ENCODE data around the gene SPP1.

DNA sequence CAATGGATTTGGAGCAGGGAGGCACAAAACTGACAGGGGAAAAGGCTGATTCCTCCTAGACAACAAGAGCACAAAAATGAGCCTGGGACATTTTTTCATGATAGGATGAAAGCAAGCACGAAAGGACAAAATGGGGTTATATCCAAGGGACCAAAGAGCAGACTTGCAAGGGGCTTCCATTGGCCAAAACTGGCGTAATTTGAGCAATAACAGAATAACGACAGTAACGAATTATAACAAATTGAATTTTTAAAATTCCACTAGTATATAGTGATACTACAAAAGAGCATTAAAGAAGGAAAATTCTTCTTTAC is 10.3 kb downstream of the SPP1 start:
- TF ChIP-seq YY1 (IDR thresholded peaks at IDR 0.05; ENCODE audit: insufficient read depth, insufficient read length) (no peak), ZNF274 (IDR thresholded peaks at IDR 0.05; ENCODE audit: low read depth, low read length) (no peak), SUZ12 (IDR thresholded peaks at IDR 0.05; ENCODE audit: extremely low read depth, insufficient read depth, insufficient read length) (no peak)
